H1 (cell line): ENCODE data around the gene HOXD12. TPM values are rescaled to one million over a fixed set of nuclear protein-coding genes. Genes with fewer than 3 reads are reported as not detected.
A peak's percentile ranks its signal among the peaks of the same experiment; 100 is the strongest.

Experiments used
- CTCF ChIA-PET: fragments of 300-600 bp; sonication (Branson Sonifier 250); formaldehyde crosslinking; loops from one replicate; lab custom pipeline; 2021; ENCODE audit not compliant: partially characterized antibody; lab: Charles Lee
- POLR2A ChIA-PET: fragments of 300-600 bp; sonication (Branson Sonifier 250); formaldehyde crosslinking; loops from one replicate; lab custom pipeline; 2021; ENCODE audit warnings: inconsistent platforms; ENCODE audit not compliant: partially characterized antibody; lab: Charles Lee
- DNase-seq, 2 experiments: peaks; one replicate each; pipeline versions ENCODE4 v3.0.0 to v3.0.0-alpha.2; 2010 to 2022; ENCODE audit warnings: low spot score in 2 of 2, low read depth in 1 of 2, mixed read lengths in 1 of 2
- FAIRE-seq: peaks from 2 replicates; lab custom pipeline; 2011; peaks lifted over from hg19 to GRCh38; lab: Jason Lieb, UNC
- H2AFZ ChIP-seq: 2 replicates; pipeline ENCODE4 v1.8.1; 2012; ENCODE audit warnings: low read length, inconsistent platforms
- H2AK5ac ChIP-seq: 2 replicates; pipeline ENCODE4 v1.6.1; 2013; ENCODE audit warnings: low read depth, low read length
- H2BK120ac ChIP-seq: replicated peaks from 2 replicates; pipeline ENCODE3; 2013; ENCODE audit warnings: low read depth, low read length, inconsistent platforms
- H2BK12ac ChIP-seq: 2 replicates; pipeline ENCODE4 v1.6.1; 2013; ENCODE audit warnings: low read depth, low read length
- H2BK15ac ChIP-seq: 2 replicates; pipeline ENCODE4 v1.6.1; 2013; ENCODE audit warnings: low read length
- H2BK20ac ChIP-seq: 2 replicates; pipeline ENCODE4 v1.6.1; 2013; ENCODE audit warnings: low read length
- H2BK5ac ChIP-seq: 2 replicates; pipeline ENCODE4 v1.6.1; 2013; ENCODE audit warnings: low read depth, low read length
- H3K14ac ChIP-seq: 2 replicates; pipeline ENCODE4 v1.6.1; 2013; ENCODE audit warnings: inconsistent platforms; ENCODE audit not compliant: insufficient read length
- H3K18ac ChIP-seq: 2 replicates; pipeline ENCODE4 v1.6.1; 2013; ENCODE audit warnings: low read length; ENCODE audit errors: extremely low read depth
- H3K23ac ChIP-seq: 2 replicates; pipeline ENCODE4 v1.6.1; 2013; ENCODE audit warnings: inconsistent platforms; ENCODE audit not compliant: insufficient read length
- H3K23me2 ChIP-seq: 2 replicates; pipeline ENCODE4 v1.6.1; 2013; ENCODE audit warnings: low read depth, low read length
- H3K27ac ChIP-seq: 2 replicates; pipeline ENCODE4 v1.6.1; 2011; ENCODE audit warnings: low read depth, low read length, inconsistent platforms
- H3K27me3 ChIP-seq, 4 experiments: replicated peaks in 1 of 4; 1 replicate in 1 of 4; 2 replicates in 3 of 4; pipeline versions ENCODE4 v1.6.1 to v1.8.1; 2011 to 2013; ENCODE audit warnings: low read length in 3 of 4, mild to moderate bottlenecking in 3 of 4, inconsistent platforms in 2 of 4, mixed read lengths in 2 of 4, moderate library complexity in 1 of 4; ENCODE audit not compliant: control insufficient read depth in 3 of 4, insufficient read depth in 3 of 4; ENCODE audit errors: extremely low read depth in 1 of 4
- H3K36me3 ChIP-seq, 4 experiments: 2 replicates each; pipeline versions ENCODE4 v1.6.1 to v1.8.1; 2011 to 2013; ENCODE audit warnings: mild to moderate bottlenecking in 4 of 4, low read length in 3 of 4, moderate library complexity in 2 of 4, control low read depth in 1 of 4, inconsistent platforms in 1 of 4; ENCODE audit not compliant: insufficient read depth in 4 of 4, control insufficient read depth in 2 of 4
- H3K4ac ChIP-seq: replicated peaks from 2 replicates; pipeline ENCODE3; 2013; ENCODE audit warnings: low read length, low read depth, mixed read lengths, inconsistent platforms; ENCODE audit not compliant: insufficient read length
- H3K4me1 ChIP-seq, 4 experiments: replicated peaks in 1 of 4; 1 replicate in 1 of 4; 2 replicates in 3 of 4; pipeline versions ENCODE4 v1.6.1 to v1.8.1; 2011 to 2013; ENCODE audit warnings: low read length in 3 of 4, inconsistent platforms in 2 of 4, mixed read lengths in 1 of 4; ENCODE audit not compliant: insufficient read depth in 4 of 4, control insufficient read depth in 3 of 4
- H3K4me2 ChIP-seq, 2 experiments: 2 replicates each; pipeline versions ENCODE4 v1.6.1 to v1.8.1; 2011 to 2013; ENCODE audit warnings: low read depth in 2 of 2, low read length in 2 of 2, control low read depth in 1 of 2, inconsistent platforms in 1 of 2, mild to moderate bottlenecking in 1 of 2; ENCODE audit not compliant: insufficient read depth in 1 of 2
- H3K4me3 ChIP-seq, 4 experiments: fragments of 200-600, 300-600 bp in 1 of 4; sonication (generic), shearing (Covaris generic), sonication (Bioruptor Twin) in 1 of 4; 2 replicates each; pipeline versions ENCODE4 v1.5.1 to v1.8.1; 2011 to 2016; ENCODE audit warnings: low read length in 4 of 4, low read depth in 3 of 4, control low read depth in 2 of 4, inconsistent platforms in 2 of 4, mild to moderate bottlenecking in 2 of 4, mixed read lengths in 1 of 4, moderate library complexity in 1 of 4; ENCODE audit not compliant: insufficient read depth in 2 of 4; ENCODE audit errors: extremely low read depth in 1 of 4
- H3K56ac ChIP-seq: replicated peaks from 2 replicates; pipeline ENCODE3; 2013; ENCODE audit warnings: low read depth, mild to moderate bottlenecking, mixed read lengths, low read length, inconsistent platforms; ENCODE audit not compliant: insufficient read length
- H3K79me1 ChIP-seq: 2 replicates; pipeline ENCODE4 v1.6.1; 2013; ENCODE audit warnings: low read depth, low read length, control low read depth
- H3K79me2 ChIP-seq, 2 experiments: 2 replicates each; pipeline versions ENCODE4 v1.6.1 to v1.8.1; 2012 to 2013; ENCODE audit warnings: low read length in 2 of 2, mild to moderate bottlenecking in 2 of 2, inconsistent platforms in 1 of 2; ENCODE audit not compliant: insufficient read depth in 2 of 2, control insufficient read depth in 1 of 2
- H3K9ac ChIP-seq, 4 experiments: replicated peaks in 1 of 4; 1 replicate in 1 of 4; 2 replicates in 3 of 4; pipeline versions ENCODE4 v1.6.1 to v1.8.1; 2011 to 2013; ENCODE audit warnings: low read depth in 3 of 4, low read length in 3 of 4, control low read depth in 2 of 4, mild to moderate bottlenecking in 2 of 4, moderate library complexity in 2 of 4, inconsistent platforms in 1 of 4; ENCODE audit errors: extremely low read depth in 1 of 4
- H3K9me3 ChIP-seq, 2 experiments: 2 replicates each; pipeline versions ENCODE4 v1.6.1 to v1.8.1; 2012 to 2013; ENCODE audit warnings: mild to moderate bottlenecking in 2 of 2, moderate library complexity in 2 of 2, control low read depth in 1 of 2, inconsistent platforms in 1 of 2, low read depth in 1 of 2, low read length in 1 of 2, mixed read lengths in 1 of 2; ENCODE audit not compliant: insufficient read depth in 2 of 2
- H4K20me1 ChIP-seq, 2 experiments: replicated peaks in 1 of 2; 2 replicates each; pipeline versions ENCODE3 to v1.8.1; 2011 to 2013; ENCODE audit warnings: inconsistent platforms in 2 of 2, low read length in 2 of 2, mild to moderate bottlenecking in 1 of 2; ENCODE audit not compliant: insufficient read depth in 2 of 2, control insufficient read depth in 1 of 2
- H4K5ac ChIP-seq: 2 replicates; pipeline ENCODE4 v1.6.1; 2013; ENCODE audit warnings: low read length, low read depth, mixed read lengths, inconsistent platforms; ENCODE audit not compliant: insufficient read length
- H4K8ac ChIP-seq: 2 replicates; pipeline ENCODE4 v1.8.0; 2013; ENCODE audit warnings: mild to moderate bottlenecking, moderate library complexity, low read length, inconsistent platforms; ENCODE audit not compliant: insufficient read depth; ENCODE audit errors: extremely low read depth
- H4K91ac ChIP-seq: replicated peaks from 2 replicates; pipeline ENCODE3; 2013; ENCODE audit warnings: low read length, mixed read lengths, inconsistent platforms; ENCODE audit not compliant: insufficient read length
- CBX8 ChIP-seq: fragments of 300-800, 300-1000 bp; sonication (generic); IDR thresholded peaks from 2 replicates; pipeline ENCODE4 v1.7.1; 2016; ENCODE audit warnings: low read depth, low read length, borderline replicate concordance
- EZH2 ChIP-seq: fragments of 200-600 bp; sonication (generic); IDR thresholded peaks from 2 replicates; pipeline ENCODE4 v1.7.1; 2012; ENCODE audit warnings: low read depth, mild to moderate bottlenecking, moderate library complexity, low read length, inconsistent platforms; ENCODE audit not compliant: severe bottlenecking
- SUZ12 ChIP-seq: fragments of 200-600 bp; sonication (generic); IDR thresholded peaks from 2 replicates; pipeline ENCODE4 v1.6.1; 2012; ENCODE audit warnings: mild to moderate bottlenecking, inconsistent platforms, low read length, moderate library complexity, mixed read lengths
- TBP ChIP-seq: IDR thresholded peaks from 2 replicates; pipeline ENCODE4 v1.6.1; 2011; ENCODE audit warnings: low read depth, low read length, improper control_type of control experiment
- WGBS, 2 experiments: shearing (Covaris generic) in 1 of 2; methylation state at CpG; one replicate each; pipeline versions ENCODE4 v1.1.6 to v1.1.7; 2013 to 2015; ENCODE audit warnings: low lambda C conversion rate in 2 of 2, mixed read lengths in 2 of 2, inconsistent platforms in 1 of 2, low coverage in 1 of 2, missing lambda C conversion rate in 1 of 2; ENCODE audit not compliant: insufficient replicate concordance in 2 of 2, insufficient coverage in 1 of 2, insufficient read length in 1 of 2; ENCODE audit errors: extremely low coverage in 1 of 2, missing lambda C conversion rate in 1 of 2; 5-methylcytosine and 5-hydroxymethylcytosine counted together
- polyA plus RNA-seq, 7 experiments: library from polyadenylated mRNA; depleted of rRNA in 3 of 7; stranded (reverse) in 5 of 7; unstranded in 2 of 7; fragments of >200 nt in 5 of 7; fragments of 200-250 nt in 2 of 7; gene quantifications; 1 replicate in 5 of 7; 2 replicates in 1 of 7; 4 replicates in 1 of 7; pipeline versions ENCODE4 v1.2.1 to v1.2.3, GENCODE V29; 2011 to 2013; ENCODE audit warnings: missing spikeins in 2 of 7, mixed read lengths in 2 of 7
- total RNA-seq: library from RNA; stranded (reverse); fragmentation: NEBNext Ultra II Directional; extraction: Animal tissue kit (Norgen Biotek cat#: 25700); gene quantifications from 2 replicates; pipeline ENCODE4 v1.2.1, GENCODE V29; 2021

Gene HOXD12
- total and polyA plus RNA-seq, 2 of the 8 experiments (the other 6 are each of a cell fraction or from before 2014, with no cell fraction given), result not detected

DNA sequence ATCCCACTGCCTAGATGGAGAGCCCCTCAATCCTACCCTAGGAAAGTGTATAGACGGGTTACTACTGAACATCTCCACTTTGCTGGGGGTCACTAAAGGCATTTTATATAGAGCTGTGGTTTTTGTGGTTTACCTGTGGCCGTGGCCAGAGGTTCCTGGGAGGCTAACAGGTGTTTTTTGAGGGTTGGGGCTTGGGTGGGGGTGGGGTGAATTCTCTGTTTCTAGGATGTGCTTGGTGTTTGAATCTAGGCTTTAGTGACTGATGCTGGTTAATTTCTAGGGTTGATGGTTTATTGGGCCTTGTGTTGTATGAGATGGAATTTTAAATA, 37.6 kb downstream of the HOXD12 start:
- Histone ChIP-seq H3K79me1 (no peaks in the 10 kb centered on the region), H4K20me1 (peaks cover 6 to 29% of the 10 kb centered on the region in 2 experiments), H3K9ac (no peak overlapping the region), H2BK15ac (no peak overlapping the region), H3K56ac (no peak overlapping the region), H3K23ac (no peak overlapping the region), H3K14ac (no peak overlapping the region), H3K9me3 (no peaks in the 10 kb centered on the region), H2AK5ac (no peak overlapping the region), H3K18ac (no peak overlapping the region), H4K5ac (no peak overlapping the region), H2BK120ac (no peak overlapping the region), H2BK20ac (no peak overlapping the region), H3K4me2 (peak overlapping the region; percentile 67 to 68; a peak in 3 of 4 replicates), H3K4me3 (peak overlapping the region in 1 of 4 experiments; percentile 59; a peak in 2 of 8 replicates), H3K27ac (no peak overlapping the region), H3K4ac (no peak overlapping the region), H4K8ac (no peak overlapping the region), H2BK5ac (no peak overlapping the region), H3K23me2 (peaks cover 3% of the 10 kb centered on the region; the same call in 1 of the 2 replicates), H2AFZ (no peak overlapping the region), H3K79me2 (no peaks in the 10 kb centered on the region), H2BK12ac (no peak overlapping the region), H3K4me1 (peaks cover 0 to 9% (median 4%) of the 10 kb centered on the region in 4 experiments; a peak in 5 of 7 replicates), H3K27me3 (peaks cover 86 to 100% (median 97%) of the 10 kb centered on the region in 4 experiments), H3K36me3 (peaks cover 0 to 12% (median 0%) of the 10 kb centered on the region in 4 experiments; a peak in 1 of 8 replicates), H4K91ac (no peak overlapping the region)
- DNase-seq (no peak), FAIRE-seq (no peak)
- CTCF ChIA-PET, result interaction anchor here (0.6 to 10.0 kb wide), 12 partner anchors 10 to 515 kb away, joined by 3 to 111 read pairs (median 4); no protein-coding TSS in a partner anchor
- WGBS, 2 experiments, result 17% methylated on average over 2 of the region's 2 CpGs; no CpG with 5 or more reads in 1 of the 2 experiments
- POLR2A ChIA-PET, result no interaction called here
- TF ChIP-seq EZH2 (peak; percentile 45), CBX8 (peak; percentile 50; the same call in 1 of the 2 replicates), SUZ12 (0 out of 2 replicates have a peak, but pooled peaks have one; percentile 22), TBP (no peak)
